Kidney (tissue), 14 donors: Measurements from ENCODE around the gene ARID5B. TPM values are rescaled to one million over a fixed set of nuclear protein-coding genes. Genes with fewer than 3 reads are reported as not detected.

Source experiments
- DNase-seq, 5 donors: peaks; one replicate each; pipeline ENCODE4 v3.0.0-alpha.2; 2013 to 2020
- FAIRE-seq: peaks from 2 replicates; lab custom pipeline; 2012; peaks lifted over from hg19 to GRCh38; lab: Jason Lieb, UNC
- H3K27ac ChIP-seq, 2 donors: one replicate each; pipeline ENCODE4 v1.7.0; 2013; ENCODE audit warnings: low read depth in 2 of 2, low read length in 2 of 2, inconsistent platforms in 1 of 2
- H3K27me3 ChIP-seq: one replicate; pipeline ENCODE4 v1.7.1; 2013; ENCODE audit warnings: low read length, inconsistent platforms; ENCODE audit not compliant: control insufficient read depth, insufficient read depth
- H3K36me3 ChIP-seq, 3 donors: one replicate each; pipeline versions ENCODE4 v1.7.0 to v1.7.1; 2013; ENCODE audit warnings: low read length in 3 of 3, control low read depth in 1 of 3, inconsistent platforms in 1 of 3; ENCODE audit not compliant: insufficient read depth in 3 of 3, control insufficient read depth in 2 of 3
- H3K4me1 ChIP-seq, 3 donors: one replicate each; pipeline versions ENCODE4 v1.7.0 to v1.7.1; 2013; ENCODE audit warnings: low read length in 3 of 3, inconsistent platforms in 1 of 3, low read depth in 1 of 3; ENCODE audit not compliant: control insufficient read depth in 2 of 3, insufficient read depth in 2 of 3
- H3K4me3 ChIP-seq, 3 donors: one replicate each; pipeline versions ENCODE4 v1.7.0 to v1.8.1; 2013; ENCODE audit warnings: low read length in 3 of 3, control low read depth in 1 of 3, inconsistent platforms in 1 of 3
- H3K9ac ChIP-seq, 3 donors: one replicate each; pipeline versions ENCODE4 v1.7.0 to v1.7.1; 2013; ENCODE audit warnings: low read length in 3 of 3, control low read depth in 1 of 3, inconsistent platforms in 1 of 3
- H3K9me3 ChIP-seq, 3 donors: one replicate each; pipeline versions ENCODE4 v1.7.0 to v1.7.1; 2013; ENCODE audit warnings: low read length in 3 of 3, control low read depth in 1 of 3, inconsistent platforms in 1 of 3; ENCODE audit not compliant: control insufficient read depth in 2 of 3, insufficient read depth in 1 of 3
- CTCF ChIP-seq: IDR thresholded peaks from 3 replicates; pipeline ENCODE4 v1.5.1; 2012; ENCODE audit warnings: mild to moderate bottlenecking, moderate library complexity, borderline replicate concordance; ENCODE audit not compliant: insufficient read depth; ENCODE audit errors: extremely low read depth
- intact Hi-C: fragments of 100-400 bp; cut with DNase I; formaldehyde crosslinking; loops from one replicate; pipeline ENCODE4 v1.11.1; 2022
- polyA plus RNA-seq: library from polyadenylated mRNA; stranded (reverse); fragments of 350-450 nt; fragmentation: Illumina TruSeq; extraction: RNeasy Lipid Tissue Mini Kit (QIAGEN cat#74804); gene quantifications from one replicate; pipeline ENCODE4 v1.2.3, GENCODE V29; 2014; ENCODE audit warnings: low read depth, low replicate concordance; ENCODE audit not compliant: insufficient read depth
- total RNA-seq: library from RNA; stranded (reverse); fragmentation: NEBNext Ultra II Directional; extraction: Animal tissue kit (Norgen Biotek cat#: 25700); gene quantifications from one replicate; pipeline ENCODE4 v1.2.1, GENCODE V29; 2021
- donor health status: control.
- donor health status: control.
- donor health status: control.
- donor health status: control.
- donor health status: control.
- donor health status: DM: yes; HTN: yes; CAD: no.
- donor health status: Normal renal cell carcinoma (clear cell type).

Gene ARID5B
- total and polyA plus RNA-seq, 2 donors from 2014 or later: 8.6 to 77.9 TPM

DNA sequence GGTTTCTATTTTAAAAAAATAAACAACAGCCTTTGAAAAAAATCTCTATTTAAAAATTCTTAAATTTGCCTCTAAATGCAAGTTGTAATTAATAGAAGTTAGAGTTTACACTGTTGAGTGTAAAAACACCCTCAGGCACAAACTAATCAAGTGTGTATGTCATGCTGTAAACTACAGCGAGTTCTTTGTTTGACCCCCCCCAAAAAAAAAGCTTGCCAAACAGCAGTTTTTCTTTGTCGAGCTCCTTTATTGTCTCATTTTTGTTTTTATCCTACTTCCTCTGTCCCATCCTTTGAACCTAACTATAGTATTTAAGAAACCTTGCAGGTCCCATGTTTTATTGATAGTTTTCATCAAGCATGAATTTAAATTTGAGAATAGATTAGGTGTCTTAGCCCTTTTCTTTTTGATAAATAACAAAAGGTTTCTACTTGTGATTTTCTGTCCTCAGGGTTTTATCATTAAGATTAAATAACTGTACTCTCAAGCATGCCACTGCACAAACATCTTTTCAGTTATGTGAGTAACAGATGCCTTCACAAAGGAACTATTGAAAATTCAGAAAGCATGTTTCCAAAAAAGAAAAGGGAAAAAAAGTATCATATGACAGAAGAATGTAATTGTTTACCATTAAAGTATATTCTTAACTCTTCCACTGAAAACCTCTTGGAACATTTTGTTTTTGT, 176.0 kb downstream of the ARID5B start:
- peaks cover 6 to 26% (median 18%) of the 10 kb centered on the region in 3 donors for H3K4me1 ChIP-seq
- H3K9ac ChIP-seq: no peak overlapping the region
- intact Hi-C loops: no loop called here
- no peaks in the 10 kb centered on the region for H3K9me3 ChIP-seq
- no peaks in the 10 kb centered on the region for H3K27me3 ChIP-seq
- H3K27ac ChIP-seq: no peak overlapping the region
- no peak for FAIRE-seq
- DNase-seq: peak in 1 of 5 donors; percentile 23
- H3K36me3 ChIP-seq: peaks cover 2 to 22% (median 16%) of the 10 kb centered on the region in 3 donors
- H3K4me3 ChIP-seq: no peak overlapping the region
- TF ChIP-seq CTCF: no peak

GRCh38 chr10:62079885-62080559, 178.5 kb downstream of the ARID5B start:
- Histone ChIP-seq H3K27me3 (no peaks in the 10 kb centered on the region), H3K4me1 (peaks cover 16 to 40% (median 30%) of the 10 kb centered on the region in 3 donors), H3K4me3 (no peak overlapping the region), H3K9ac (no peak overlapping the region), H3K27ac (no peak overlapping the region), H3K36me3 (peaks cover 0 to 12% (median 11%) of the 10 kb centered on the region in 3 donors), H3K9me3 (no peaks in the 10 kb centered on the region)
- FAIRE-seq (no peak), DNase-seq (no peak)
- no peak for TF ChIP-seq CTCF
- intact Hi-C loops: no loop called here

DNA sequence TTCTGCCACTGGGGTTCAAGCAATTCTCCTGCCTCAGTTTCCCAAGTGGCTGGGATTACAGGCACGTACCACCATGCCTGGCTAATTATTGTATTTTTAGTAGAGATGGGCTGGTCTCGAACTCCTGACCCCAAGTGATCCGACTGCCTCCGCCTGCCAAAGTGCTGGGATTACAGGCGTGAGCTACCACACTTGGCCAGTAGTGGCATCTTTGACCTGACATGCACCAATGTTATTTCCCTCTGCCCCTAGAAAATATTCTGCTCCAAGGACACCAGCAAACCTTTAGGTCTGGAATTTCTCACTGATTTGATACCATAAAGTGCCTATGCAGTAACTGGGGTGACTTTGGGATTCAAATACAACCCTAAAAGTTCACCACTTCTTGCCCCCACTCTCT, 179.4 kb downstream of the ARID5B start:
- Histone ChIP-seq H3K9me3 (no peaks in the 10 kb centered on the region), H3K4me1 (peaks cover 16 to 40% (median 28%) of the 10 kb centered on the region in 3 donors)
- no peak for TF ChIP-seq CTCF

More for the DNA sequence above, 179.4 kb downstream of the ARID5B start:
- Histone ChIP-seq H3K4me3 (no peak overlapping the region), H3K27ac (no peak overlapping the region), H3K9ac (no peak overlapping the region), H3K27me3 (no peaks in the 10 kb centered on the region), H3K36me3 (peaks cover 0 to 16% (median 14%) of the 10 kb centered on the region in 3 donors)
- DNase-seq (no peak), FAIRE-seq (no peak)
- intact Hi-C loops: no loop called here
